HG02938 (cell line): Measurements from ENCODE around the gene SLX4IP.

Experiments used
- ATAC-seq: cut with Tn5 transposase; IDR thresholded peaks from one replicate; pipeline ENCODE4 v1.9.1; 2021; ENCODE audit warnings: mild to moderate bottlenecking, moderate library complexity; ENCODE audit not compliant: unreplicated experiment

SLX4IP gene

DNA sequence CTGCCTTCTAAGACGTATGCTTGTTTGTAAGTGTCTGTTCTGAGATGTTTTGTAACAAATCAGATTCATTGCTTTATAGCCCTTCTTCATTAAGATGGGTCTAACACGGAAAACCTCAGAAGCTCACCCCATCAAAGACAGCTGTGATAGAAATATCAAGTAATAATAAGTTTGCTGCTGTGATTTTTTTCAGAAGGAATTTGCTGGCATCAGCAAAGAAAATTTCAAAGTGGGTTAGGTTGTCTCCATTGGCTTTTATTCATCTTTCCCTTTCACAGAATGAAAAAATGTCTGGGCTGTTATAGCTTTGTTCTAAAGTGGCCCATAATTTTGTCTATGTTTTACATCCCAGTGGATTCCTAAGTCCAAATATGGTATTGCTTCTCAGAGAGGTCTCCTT lies 81.4 kb downstream of the SLX4IP start:
- no peak for ATAC-seq

DNA sequence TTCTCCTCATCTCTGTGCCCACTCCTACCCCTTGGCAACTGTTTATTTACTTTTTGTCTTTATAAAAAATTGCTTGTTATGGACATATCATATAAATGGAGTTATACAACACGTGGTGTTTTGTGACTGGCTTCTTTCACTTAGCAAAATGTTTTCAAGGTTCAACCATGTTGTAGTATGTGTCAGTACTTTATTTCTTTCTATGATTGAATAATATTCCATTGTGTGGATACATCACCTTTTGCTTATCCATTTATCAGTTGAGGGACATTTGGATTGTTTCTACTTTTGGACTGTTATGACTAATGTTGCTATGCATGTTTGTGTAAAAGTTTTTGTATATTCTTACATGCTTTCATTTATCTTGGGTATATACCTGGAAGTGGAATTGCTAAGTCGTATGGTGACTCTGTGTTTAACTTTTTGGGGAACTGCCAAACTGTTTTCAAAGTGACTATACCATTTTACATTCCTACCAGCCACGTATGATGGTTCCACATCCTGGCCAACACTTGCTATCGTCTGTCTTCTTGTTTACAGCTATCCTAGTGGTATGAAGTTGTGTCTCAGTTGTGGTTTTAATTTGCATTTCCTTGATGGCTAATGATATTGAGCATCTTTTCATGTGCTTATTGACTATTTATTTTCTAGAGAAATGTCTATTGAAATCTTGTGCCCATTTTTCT lies 84.4 kb downstream of the SLX4IP start:
- peak; percentile 74 for ATAC-seq

DNA sequence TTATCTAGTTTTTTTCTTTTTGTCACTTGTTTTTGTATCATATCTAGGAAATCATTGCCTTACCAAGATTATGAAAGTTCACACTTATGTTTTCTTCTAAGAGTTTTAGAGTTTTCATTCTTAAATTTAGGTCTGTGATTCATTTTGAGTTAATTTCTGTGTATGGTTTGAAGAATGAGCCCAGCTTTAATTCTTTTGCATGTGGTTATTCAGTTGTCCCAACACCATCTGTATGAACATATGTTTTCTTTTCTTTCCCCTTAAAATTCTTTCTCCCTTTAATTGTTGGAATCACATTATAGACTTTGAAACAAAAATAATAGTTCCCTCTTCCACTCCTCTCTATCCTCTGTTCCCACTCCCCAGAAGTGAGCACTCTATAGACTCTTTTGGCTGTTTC lies 85.4 kb downstream of the SLX4IP start:
- no peak for ATAC-seq

DNA sequence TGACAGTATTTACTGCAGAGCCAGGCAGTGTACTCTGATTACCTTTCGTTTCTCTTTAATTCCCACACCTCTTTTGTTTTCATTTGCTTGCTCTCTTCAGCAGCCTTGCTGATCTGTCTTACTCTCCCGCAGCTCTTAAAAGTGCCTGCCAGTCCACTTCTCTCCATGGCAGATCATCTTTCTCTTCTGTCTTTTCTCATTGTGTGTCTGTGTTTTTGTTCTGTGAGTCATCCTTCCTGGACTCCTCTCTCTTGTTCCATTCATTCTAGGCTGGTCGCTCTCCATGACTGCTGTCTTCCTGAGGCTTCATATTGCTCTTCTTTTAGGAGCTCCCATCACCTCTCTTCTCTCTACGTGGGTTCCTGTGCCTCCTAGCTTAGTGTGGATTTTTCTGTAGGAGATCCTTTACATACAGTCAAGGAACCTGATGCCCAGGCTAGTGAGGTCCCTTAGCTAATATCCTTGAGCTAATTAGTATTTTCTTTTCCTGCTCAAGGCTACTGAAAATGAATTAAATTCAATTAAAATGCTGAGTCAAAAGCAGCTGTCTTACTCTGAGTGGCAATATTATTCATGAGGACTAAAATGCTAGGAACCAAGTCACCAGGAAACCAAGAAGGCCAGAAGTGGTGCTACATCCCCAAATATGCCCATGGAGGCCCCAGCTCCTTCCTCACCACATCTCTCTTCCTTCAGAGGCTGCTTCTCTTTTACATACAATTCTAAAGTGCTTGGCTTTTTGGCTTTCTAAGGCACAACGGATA lies 86.1 kb downstream of the SLX4IP start:
- no peak for ATAC-seq

DNA sequence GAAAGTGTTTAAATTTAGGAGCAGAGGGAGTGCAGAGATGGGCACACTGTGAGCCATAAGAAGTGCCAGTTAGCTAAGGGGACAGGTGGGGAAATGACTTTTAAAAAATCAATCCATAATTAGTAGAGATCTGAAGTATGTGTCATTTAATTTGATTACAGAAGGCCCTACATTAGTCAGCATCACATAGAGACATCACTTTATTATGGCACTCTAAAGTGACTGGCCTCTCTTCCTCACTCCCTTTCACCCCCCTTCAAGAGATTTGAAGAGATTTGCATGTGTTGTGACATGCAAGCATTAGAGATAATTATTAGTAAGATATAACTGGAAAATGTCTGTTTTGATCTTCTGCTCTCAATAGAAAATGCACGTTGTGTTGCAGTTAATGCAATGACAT lies 86.7 kb downstream of the SLX4IP start:
- ATAC-seq: no peak

DNA sequence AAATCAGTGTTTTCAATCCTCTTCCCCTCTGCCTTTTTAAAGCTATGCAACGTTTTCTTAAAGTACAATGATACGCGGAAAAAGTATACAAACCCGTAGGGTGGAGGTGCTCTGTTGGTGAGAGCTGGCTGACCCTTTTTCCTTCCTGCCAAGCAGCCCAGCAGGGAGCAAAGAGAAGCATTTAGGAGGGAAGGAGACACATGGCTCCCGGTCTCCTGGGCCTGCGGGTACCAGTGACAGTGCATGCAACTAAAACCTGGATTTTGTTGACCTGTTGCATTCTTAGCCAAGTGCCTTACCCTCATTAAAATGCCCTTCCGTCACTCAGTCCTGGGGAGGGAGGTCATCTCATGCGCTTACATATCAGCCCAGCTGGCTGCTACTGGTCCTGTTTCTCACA lies 87.2 kb downstream of the SLX4IP start:
- no peak for ATAC-seq

DNA sequence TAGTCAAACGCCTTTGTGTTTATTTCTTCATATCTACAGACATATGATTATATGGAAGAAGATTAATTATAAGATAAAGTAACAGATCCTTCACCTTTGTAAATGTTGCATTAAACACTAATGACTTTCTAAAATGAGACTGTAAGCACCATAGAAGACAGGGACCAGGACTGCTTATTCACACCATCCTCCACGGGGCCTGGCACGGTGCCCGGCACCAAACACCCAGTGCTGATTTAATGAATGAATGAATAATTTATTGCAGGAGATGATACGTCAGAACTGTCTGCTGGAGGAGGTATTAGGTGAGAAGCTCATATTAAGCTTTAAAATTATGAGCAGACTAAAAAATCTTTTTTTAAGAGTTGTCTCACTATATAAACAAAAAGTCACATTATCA lies 88.3 kb downstream of the SLX4IP start:
- ATAC-seq: no peak

DNA sequence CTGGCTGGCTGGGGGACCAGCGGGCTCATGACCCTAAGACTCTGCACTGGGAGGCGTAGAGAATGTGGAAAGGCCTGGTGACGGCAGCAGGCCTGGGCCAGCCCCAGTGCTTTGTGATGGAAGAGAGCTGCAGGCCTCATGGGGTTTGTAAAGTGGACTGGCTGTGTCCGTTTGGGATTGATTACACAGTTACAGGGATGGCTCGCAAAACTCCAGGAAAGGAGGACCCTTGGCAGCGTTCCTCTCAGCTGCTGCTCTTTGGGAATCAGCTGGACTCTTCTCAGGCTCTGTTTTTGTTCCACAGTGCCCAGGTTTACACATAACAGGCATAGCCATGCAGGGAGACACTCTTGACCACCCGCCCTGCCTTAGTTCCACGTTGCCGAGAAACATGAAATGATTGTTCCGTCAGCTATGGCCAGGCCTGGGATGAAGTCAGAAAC lies 89.0 kb downstream of the SLX4IP start:
- ATAC-seq: no peak

DNA sequence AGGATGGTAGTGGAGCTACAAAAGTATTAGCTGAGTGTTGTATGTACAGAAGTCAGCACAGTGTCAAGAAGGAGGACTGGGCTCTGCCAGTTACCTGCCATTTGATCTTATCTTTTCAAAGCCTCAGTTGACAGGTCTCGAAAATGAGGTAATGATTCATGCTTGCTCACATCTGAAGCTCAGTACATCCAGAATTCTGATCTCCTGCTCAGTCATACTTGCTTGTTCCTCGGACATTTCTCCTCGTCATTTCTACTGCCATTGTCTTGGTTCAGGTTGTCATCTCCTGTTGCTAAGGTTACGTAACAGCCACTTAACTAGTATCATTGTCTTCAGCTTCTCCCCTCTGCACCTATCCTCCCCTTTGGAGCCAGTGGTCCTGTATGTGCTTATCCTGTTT lies 89.5 kb downstream of the SLX4IP start:
- no peak for ATAC-seq

DNA sequence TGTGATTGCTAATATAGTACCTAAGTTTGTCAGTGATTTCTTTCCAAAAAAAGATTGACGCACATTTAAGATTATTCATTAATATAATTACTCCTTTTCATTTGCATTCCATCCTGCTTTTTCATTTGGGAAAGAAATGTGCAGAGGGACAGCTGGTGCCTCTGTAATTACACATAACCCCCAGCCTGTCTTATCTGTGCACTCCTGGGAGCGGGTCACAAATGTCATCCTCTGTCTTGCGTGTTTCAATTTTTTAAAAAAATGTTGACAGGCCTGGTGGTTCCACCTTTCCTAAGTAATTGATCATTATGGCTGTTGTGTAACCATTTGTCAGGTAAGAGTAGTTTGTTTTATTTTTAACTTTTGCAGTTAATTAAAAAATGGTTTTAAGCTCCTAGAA lies 92.7 kb downstream of the SLX4IP start:
- no peak for ATAC-seq

DNA sequence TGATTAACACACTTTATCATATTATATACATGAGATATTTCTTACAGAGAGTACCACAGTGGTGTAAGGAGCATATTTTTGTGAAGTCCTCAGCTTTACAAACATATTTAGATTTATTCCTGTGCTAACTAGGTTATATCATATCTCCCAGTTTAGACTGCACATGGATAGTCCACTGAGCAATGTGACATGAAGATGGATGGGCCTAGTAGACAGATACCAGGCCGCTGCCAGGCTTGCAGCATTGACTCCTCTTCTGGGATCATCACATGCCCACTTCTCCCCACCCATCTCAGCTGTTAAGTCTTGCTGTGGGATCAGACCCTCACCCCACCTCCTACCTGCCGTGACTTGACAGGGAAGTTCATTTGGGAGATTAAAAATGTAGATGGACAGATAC lies 95.8 kb downstream of the SLX4IP start:
- no peak for ATAC-seq

DNA sequence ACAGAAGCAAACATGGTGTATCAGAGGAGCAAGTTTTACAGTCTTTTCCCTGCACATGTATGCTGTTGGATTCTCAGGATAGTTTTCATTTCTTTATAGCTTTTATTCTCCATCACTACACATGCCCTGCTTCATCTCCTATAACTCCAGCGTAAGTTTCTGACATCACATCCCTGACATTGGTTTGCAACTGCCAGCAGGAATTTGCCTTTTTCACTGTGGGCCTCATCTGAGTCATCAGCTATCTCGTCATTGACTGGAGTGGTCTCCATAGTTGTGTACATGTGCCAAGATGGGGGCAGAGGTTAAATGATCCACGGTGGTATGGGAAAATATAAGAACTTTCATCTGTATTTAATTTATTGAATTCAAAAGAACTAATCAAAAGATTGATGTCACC lies 96.7 kb downstream of the SLX4IP start:
- ATAC-seq: no peak

DNA sequence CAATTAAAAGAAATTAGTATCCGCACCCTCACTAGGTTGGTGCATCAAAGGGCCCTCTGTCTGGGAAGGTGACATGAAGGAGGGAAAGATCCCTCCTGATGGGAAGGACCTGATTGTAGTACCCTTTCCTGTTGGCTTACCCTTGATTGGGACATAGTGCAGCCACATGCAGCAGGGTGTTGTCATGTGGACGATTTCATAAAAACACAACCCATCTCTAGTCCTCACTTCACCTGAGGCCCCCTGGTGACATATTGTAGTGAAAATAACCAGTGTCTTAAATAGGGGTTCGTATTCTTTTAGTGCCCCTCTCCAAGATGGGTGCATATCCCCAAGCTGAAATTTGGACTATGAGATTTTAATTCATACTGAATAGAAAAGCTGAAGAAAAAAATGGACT lies 97.3 kb downstream of the SLX4IP start:
- no peak for ATAC-seq

DNA sequence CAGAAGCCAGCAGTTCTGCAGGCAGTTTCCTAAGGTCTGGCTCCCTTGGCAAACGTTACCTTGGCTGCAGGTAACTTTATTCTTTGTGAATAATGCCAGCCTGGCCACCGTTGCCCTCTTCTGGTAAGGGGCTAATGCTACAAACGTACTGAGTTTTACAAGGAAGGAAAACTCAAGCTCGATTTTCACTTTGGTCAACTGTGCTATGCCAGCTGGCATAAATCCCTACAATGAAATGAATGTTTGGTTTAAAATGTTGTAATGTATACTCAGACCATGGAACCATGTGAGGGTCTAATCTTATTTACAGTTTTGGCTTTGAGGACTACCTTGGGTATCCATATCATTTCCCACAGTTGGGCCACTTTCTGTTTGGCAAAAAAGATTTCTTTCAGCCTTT lies 101.4 kb downstream of the SLX4IP start:
- no peak for ATAC-seq

DNA sequence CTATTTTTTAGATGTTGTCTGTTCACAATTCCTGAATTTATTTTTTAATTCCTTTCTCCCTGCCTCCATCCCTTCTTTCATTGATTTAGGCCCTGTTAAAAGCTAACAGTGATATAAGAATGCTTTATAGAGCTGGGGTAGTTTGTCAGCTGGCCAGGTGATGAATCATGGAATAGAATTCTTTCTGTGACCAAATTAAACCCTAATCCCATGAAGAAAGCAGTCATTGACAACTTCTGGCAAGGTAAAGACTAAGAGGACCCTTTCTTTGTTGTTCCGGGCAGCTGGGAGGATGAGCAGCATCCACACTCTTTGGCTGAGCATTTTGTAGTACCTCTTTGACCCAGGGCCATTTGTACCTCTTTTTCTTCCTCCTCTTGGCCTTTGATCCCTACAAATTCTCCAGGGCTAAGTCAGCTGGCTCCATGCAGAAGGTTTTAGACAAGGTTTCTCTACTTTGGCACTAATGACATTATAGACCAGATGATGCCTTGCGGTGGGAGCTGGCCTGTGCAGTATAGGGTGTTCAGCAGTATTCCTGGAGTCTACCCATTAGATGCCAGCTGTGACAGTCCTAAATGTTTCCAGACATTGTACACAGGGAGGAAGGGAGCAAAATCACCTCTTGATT lies 102.9 kb downstream of the SLX4IP start:
- ATAC-seq: no peak

DNA sequence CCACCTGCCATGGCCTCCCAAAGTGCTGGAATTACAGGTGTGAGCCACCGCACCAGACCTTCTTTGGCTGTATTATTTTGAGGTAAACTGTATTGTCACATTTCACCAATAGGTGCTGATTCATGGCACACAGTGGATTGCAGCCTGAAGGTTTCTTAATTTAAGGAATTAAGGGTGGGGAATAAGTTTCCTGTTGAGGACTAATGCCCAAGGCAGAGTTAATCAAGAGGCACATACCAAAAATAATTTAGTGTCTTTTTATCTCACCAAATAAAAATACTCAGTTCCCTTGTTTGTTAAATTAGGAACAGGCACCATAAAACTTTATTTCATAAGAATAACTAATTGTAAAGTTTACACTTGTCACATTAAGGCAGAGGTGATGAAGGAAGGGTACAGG lies 103.7 kb downstream of the SLX4IP start:
- no peak for ATAC-seq

DNA sequence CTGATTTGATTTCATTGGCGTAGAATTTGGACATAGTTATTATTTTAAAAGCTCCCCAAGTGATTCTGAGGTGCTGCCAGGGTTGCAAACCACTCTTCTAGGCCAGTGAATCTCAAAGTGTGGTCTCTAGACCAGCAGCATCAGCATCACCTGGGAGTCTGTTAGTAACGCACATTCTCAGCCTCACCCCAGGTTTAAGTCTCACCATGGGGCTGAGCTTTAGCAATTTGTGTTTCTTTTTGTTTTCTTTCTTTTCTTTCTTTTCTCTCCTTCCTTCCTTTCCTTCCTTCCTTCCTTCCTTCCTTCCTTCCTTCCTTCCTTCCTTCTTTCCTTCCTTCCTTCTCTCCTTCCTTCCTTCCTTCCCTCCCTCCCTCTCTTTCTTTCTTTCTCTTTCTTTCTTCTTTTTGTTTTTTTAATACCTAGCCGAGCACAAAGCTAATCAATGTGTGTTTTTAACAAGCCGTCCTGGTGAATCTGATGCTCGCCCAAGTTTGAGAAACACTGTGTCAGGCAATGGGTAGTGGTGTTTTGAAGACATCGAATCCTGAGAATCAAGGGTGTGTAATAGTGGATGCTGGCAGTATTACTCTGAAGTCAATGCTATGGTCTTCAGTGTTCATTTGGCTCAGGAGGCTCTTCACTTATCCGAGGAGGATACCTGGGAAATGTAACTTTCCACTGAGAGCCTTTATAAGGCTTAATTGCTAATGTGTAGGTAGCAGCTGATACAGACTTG lies 104.9 kb downstream of the SLX4IP start:
- ATAC-seq: no peak

DNA sequence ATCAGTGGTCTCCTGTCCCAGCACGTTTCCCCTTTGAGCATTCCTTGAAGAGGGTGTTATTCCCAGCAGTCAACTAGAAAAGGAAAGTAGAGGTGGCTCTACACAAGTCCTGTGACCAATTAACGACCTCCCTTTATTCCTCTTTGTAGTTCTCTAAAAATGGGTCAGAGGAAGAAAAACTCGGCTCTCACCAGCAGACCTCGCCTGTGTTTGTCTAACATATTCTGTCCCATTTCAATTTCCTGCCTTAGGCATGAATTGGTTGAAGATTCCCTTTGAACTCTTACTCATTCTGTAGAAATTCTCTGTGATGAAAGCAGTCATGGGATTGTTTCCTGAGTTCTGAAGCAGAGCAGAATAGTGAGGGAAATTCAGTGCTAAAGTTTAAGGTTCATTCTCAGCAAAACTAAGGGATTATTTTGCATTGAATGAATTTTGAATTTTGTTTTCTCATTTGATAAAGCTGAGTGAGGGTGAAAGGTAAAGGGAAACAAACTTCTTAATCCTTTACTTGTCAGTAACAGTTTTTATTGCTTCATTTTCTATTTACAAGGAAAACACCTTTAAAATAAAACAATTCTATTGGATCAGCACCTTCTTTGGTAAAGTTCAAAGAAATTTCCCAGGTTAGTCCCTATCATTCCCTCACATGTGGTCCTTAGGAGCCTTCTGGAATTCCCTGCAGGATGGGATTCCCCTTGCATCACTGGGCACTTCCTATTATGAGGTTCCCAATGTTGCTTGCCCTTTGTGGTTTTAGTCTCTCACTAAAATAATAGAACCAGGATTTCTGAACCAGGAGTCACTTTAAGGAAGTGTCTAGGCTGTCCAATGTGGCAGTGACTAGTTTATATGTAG lies 105.8 kb downstream of the SLX4IP start:
- no peak for ATAC-seq

DNA sequence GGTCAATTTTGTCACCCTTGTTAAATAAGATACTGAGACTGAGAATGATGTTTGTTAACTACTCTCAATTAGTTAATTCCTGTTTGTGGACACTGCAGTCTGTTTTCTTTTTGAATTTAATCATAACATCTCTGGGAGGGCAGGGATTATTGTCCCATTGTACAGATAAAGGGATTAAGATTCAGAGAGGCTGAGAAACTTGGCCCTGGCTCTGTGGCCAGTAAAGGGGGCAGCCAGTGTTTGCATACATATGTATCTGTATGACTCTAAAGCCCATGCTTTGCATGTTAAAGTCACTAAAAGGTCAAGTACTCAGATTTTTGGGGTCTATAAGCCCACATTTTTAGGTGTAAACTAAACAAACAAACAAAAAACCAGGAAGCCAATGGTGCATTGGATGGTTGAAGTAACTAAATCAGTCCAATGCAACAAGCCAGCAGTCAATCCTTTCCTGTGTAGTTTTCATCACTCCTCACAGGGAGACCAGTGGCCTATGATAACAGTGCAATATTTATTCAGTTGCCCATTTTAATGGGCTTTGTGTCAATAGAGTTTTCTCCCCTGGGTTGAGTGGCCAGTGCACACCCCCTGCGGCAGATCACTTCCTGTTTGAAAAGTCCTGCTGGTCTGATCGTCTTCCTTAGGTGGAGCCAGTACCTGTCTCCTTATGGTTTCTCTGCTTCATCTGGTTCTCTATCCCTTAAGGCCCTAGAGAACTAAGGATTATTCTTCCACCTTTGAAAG lies 106.7 kb downstream of the SLX4IP start:
- no peak for ATAC-seq

DNA sequence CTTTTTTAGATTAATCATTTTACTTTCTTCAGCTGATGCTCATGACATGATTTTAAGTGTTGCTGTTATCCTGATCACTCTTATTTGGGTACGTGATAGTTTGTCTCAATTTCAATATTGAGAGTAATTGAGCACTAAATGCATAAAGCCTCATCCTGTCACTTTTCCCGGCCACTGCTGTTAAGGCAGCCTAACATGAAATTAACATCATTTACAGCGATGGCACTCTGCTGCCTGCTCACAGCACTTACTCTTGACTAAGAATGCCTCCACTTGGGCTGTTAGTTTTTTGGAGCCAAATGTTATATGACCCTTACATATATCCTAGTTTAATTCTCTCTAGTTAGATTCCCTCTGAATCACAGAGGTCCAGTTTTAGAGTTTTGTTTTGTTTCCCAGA lies 107.3 kb downstream of the SLX4IP start:
- no peak for ATAC-seq
